GM20431 (cell line): Measurements from ENCODE around the gene ABHD14A.

Experiments used
- in situ Hi-C: fragments of 300-500 bp; cut with MseI, MboI; formaldehyde crosslinking; loops from one replicate; pipeline ENCODE4 v1.15.0; 2020; ENCODE audit warnings: low sequenced_read_pairs; ENCODE audit not compliant: unreplicated experiment

The ABHD14A gene

DNA sequence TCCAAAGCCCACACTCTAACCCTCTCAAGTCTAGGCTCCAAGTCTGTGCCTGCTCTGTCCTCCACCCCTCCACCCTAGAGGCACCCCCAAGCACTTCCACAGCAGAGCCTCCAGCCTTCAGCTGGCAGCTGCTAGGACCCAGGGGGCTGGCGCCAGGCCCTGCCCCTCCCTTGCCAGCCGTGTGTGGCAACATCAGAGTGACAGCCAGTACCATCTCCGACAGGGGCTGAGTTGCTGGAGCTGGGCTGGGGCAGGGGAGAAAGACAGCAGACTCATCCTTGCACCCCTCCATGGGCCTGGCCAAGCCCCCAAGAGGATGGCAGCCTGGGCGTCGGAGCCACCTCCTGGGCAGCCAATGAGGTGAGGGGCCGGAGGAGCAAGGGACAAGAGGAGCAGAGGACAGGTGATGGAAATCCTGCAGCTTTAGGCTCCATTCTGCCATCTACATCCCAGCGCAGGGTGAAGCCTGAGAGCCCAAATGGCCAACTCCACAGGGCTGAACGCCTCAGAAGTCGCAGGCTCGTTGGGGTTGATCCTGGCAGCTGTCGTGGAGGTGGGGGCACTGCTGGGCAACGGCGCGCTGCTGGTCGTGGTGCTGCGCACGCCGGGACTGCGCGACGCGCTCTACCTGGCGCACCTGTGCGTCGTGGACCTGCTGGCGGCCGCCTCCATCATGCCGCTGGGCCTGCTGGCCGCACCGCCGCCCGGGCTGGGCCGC, 19.5 kb upstream of the ABHD14A start, which contains the start of gene GPR62:
Gene GPR62 (plus strand): TSS at position 207 of the 718 bp plus-strand sequence. CDS start 272 bp downstream, at position 479.
- in situ Hi-C loops, result no loop called here

DNA sequence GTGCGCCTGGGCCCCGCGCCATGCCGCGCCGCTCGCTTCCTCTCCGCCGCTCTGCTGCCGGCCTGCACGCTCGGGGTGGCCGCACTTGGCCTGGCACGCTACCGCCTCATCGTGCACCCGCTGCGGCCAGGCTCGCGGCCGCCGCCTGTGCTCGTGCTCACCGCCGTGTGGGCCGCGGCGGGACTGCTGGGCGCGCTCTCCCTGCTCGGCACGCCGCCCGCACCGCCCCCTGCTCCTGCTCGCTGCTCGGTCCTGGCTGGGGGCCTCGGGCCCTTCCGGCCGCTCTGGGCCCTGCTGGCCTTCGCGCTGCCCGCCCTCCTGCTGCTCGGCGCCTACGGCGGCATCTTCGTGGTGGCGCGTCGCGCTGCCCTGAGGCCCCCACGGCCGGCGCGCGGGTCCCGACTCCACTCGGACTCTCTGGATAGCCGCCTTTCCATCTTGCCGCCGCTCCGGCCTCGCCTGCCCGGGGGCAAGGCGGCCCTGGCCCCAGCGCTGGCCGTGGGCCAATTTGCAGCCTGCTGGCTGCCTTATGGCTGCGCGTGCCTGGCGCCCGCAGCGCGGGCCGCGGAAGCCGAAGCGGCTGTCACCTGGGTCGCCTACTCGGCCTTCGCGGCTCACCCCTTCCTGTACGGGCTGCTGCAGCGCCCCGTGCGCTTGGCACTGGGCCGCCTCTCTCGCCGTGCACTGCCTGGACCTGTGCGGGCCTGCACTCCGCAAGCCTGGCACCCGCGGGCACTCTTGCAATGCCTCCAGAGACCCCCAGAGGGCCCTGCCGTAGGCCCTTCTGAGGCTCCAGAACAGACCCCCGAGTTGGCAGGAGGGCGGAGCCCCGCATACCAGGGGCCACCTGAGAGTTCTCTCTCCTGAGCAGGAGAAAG, 18.7 kb upstream of the ABHD14A start:
- in situ Hi-C loops, result no loop called here

DNA sequence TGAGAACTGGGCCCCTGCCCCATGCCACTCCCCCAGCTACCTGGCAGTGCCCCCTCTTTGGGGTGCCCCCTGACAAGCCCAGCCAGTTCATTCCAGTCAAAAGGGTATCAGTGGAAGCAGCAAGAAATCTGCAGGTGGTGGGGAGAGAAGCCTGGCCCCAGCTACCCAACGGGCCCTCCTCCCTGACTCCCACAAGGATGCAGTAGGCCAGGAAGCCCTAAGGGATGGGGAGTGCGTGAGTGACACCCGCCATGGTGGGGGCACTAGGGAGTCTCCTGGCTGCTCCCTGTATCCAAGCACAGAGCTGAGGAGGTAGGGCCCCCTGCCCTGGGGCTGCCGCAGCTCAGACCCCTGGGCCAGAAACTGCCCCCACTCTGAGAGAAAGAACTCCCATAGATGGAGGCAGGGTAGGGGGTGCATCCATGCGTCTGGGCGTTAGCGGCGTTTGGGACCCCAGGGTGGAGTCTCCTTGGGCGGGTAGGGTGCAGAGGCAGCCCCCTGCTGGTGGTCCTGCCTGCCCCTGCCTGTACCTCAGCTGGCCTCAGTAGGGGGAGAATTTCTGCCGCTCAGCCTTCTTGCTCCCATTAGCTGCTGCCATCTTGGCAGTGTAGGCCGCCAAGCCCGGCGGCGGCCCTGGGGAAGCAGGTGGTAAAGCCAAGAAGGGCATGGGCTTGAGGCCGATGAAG, 17.2 kb upstream of the ABHD14A start:
- in situ Hi-C loops, result no loop called here

DNA sequence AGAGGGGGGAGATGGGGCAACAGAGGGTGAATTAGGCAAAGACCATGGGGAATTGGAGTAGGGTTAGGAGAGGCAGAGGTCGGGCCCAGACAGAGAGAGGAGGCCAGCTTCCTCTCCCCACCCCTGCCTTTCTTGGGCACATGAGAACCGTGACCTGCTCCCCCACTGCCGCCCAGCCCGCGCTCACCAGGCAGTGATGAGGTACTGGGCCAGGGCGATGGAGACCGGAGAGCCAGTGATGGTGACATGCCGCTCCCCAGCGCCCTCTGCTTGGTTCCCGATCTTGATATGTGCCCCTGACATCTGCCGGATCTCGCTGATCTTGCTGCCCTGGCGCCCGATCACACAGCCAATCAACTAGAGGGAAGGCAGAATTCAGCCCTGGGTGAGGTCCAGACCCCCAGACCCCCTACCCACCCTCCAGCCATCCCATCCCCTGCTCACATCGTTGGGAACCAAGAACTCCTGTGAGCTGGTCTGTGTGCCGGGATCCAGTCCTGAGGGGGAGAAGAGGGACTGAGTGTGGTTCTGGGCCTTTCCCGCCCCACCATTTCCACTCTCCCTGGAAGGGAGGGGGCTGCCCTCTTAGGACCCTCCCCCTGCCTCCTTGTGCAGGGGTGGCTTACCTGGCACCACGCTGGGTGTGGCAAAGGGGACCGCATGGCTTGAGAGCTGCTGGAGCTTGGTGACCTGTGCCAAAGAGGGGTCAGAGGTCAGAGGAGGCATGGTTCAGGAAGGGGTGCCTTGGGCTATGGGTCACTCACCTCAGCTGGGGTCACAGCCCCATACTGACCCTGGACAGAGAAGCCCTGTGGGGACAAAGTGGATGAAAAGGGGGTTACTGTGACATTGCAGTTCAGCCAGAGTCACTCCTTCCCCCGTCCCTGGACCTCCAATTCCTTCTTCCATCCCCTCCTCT, 16.0 kb upstream of the ABHD14A start:
- in situ Hi-C loops, result no loop called here

DNA sequence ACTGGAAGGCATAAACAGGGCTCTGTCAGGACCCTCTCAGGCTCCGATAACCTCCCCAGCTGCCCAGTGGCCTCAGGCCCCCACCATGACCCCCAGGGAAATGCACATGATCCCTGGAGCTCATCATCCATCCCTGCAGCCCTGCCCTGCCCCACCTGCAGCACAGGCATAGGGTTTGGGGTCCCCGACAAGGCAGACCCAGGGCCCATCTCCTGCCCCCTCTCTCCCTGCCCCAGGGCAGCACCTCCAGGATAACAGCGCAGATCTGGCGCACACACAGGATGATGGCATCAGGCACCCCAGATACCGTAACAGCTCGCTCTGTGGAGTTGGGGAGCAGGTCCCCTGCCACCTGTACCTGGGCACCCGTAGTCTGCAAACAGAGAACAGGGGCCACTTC, 15.2 kb upstream of the ABHD14A start:
- in situ Hi-C loops, result no loop called here

DNA sequence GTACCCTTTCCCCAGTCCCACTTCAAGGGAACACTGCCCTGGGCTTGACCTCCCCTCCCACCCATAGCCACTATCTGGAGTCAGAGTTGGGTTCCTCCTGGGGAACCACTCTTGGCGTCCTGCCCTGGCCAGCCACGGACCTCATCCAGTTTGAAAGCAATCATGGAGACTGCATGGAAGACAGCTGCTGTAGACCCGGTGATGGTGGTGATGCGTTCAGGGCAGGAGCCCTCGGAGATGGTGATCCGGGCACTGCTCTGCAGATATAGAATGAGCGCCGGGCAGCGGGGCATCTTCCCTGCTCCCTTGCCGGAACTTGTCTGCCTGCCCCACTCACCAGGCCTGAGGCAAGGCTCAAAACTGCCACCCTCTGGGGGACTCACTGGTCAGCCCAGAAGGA, 14.5 kb upstream of the ABHD14A start:
- in situ Hi-C loops, result no loop called here

DNA sequence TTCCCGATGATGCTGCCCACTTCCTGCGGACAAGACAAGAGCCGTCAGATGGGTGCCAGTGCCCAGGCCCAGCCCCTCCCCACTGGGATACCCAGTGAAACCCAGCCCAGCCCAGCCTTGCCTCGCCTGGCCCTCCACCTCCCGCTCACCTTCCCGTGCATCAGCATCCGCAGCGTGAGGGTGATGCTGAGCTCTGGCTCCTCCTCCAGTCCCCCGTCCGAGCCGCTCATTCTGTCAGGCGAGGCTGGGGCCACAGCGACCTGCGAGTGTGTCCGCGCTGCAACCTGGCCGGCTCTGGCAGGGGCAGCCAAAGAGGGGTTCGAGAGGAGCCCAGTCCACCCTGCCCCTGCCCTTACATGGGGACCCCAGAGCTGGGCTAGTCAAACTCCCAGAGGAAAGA, 13.9 kb upstream of the ABHD14A start:
- in situ Hi-C loops, result no loop called here

DNA sequence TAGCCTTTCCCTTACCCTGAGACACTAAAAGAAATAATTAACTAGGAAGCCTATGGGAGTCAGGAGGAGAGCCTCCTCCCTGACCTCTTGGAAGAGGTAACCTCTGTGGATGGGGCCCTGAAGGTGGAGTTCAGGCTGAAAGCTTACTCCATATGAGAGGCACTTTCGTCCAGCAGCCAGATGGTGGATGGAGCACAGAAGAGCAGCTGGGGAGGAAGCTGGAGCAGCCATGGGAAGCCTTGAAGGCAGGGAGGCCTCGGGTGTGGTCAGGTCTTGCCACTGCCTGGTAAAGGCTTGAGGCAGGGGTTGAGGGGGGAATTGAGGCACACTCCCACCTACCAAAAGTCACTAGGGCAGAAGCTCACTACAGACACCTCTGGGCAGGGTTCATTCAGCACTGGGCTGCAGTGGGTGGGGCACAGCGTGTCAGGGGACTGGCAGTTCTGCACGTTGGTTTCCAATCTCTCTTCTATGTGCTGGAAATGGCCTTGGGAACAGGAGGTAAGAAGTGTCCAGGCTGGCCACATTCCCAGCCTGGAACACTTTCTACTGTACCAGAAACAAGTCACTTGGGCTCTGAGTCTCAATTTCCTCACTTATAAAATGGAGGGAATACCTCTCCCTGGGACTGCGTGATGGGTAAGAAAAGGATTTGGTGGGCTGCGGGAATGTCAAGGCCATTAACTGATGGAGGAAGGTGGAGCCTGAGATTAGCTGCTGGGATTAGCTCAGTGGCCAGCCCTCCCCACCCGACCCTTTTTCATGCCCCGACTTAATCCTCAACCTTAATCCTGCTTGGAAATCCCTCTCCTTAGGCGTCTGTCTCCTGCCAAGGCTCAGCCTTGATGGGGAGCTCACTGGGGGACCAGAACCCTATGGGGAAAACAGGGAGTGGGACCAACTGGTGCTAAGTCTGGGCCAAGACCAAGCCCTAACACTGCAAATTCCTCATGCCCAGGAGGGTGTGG, 13.0 kb upstream of the ABHD14A start:
- in situ Hi-C loops, result no loop called here

DNA sequence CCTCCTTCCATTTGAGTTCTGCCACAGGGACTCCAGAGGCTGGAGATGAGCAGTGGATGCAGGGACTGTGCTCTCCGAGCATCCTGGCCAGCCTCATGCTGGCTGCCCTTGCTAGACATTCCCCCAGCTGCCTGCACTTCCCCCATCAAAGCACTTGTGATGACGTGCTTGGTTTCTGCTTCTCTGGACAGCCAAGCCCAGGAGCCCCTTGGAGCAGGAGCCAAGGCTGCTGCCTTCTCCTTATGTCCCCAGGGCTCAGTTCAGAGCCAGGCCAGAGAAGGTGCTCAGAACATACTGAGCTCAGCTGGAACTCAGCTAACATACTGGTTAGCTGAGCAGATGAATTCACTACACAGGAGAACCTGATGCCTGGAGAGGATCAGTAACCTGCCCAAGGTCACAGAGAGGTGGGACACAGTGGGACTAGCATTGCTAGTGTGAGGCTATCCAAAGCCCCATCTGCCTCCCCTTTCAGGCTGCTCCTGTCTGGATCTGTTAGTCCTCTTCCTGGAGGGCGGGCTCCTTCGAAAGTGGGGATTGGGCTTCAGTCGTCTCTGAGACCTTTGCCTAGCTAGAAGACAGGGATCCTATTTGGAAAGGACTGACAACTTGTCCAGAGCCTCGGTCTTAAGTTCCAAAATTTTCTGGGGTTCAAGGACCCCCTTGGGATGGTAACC, 11.9 kb upstream of the ABHD14A start:
- in situ Hi-C loops, result no loop called here

DNA sequence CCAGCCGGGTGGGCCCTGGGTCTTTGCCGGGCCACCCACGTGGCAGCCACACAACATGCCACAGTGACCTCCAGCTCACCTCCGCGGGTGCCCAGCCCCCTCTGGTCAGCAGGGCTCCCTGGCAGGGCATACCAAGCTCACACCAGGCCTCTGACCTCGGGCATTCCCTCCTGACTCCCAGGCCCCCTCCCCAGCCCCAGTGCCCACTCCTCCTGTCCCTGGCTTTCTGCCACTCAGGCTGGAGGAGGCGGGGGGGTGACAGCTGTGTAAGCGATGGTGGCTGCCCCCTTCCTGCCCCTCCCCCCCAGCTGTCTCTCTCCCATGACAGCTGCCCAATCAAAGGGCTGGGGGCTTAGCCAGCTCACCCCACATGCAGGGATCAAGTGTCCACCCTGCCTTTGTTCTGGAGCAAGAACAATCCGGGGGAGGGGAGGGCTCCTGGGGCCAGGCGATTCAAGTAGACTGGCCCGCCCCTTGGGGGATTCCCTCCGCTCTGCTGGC, 10.9 kb upstream of the ABHD14A start:
- in situ Hi-C loops, result no loop called here

DNA sequence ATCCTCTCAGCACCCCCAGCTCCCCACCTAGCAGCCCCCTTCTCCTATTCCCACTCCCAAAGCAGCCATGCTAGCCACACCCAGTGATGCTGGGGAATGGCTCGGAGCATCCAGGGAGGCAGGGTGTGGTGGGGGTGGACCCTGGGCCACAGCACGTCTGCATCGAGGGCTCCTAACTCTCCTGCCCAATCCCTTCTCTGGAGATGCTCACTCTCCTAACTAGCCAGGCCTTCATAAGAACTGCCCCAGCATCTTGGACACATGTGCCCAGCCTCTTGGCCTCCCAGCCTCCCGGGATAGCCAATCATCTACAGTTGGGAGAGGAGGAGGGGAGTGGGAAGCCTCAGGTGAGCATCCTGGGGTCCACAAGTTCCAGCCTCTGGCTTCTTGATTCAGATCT, 10.3 kb upstream of the ABHD14A start:
- in situ Hi-C loops, result no loop called here

DNA sequence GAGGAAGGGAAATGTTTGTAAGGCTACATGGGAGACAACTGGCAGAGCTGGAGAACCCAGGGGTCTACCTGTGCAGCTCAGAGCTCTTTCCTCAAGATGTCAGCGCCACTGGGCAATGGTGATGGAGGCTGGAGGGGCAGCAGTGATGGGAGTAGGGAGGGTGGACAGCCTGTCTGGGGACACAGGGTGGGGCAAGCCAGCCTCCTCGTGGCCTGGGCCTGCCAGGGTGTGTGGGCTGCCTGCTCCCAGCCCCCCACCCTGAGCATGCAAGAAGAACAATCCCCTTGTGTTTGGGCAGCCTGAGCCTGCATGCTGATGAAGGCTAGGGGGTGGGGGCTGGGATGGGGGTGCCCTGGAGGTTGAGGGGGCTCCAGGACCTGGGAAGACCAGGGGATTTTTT, 8.8 kb upstream of the ABHD14A start:
- in situ Hi-C loops, result no loop called here

DNA sequence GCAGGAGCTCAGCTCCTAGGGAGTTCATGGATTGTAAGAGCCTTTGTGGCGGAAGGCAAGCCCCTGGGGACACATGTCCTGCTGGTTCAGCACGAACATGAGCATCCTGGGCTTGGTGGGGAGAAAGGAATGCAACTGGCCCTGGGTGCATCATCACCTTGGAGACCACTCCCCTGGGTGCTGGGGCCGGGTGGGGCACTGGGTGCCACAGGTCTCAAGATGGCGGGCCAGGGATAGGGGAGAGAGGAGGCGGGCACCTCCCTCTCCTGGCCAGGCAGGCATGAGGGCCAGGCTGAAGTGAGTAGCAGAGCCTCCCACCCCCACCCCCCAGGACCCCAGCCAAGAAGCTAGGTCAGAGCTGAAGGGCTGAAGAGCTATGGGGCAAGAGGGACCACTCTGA, 8.4 kb upstream of the ABHD14A start:
- in situ Hi-C loops, result no loop called here

DNA sequence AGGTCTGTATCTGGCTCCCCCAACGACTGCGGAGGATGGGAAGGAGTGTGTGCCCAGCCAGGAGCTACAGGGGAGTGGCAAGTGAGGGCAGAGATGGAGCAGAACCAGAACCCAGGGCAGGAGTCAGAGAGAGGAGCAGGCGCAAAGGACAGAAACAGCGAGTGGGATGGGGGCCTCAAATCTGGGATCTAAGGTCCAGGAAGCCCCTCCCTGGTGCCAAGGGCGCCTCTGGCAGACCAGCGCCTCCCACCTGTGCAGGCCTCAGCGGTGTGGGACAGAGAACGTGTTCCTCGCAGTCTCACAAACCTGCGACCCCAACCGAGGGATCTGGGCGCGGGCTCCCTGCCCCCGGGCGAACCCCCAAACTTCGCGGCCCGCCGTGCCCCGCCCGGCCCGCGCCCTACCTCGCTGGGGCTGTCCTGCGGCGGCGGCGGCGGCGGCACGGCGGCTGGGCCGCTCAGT, 7.9 kb upstream of the ABHD14A start:
- in situ Hi-C loops, result no loop called here

DNA sequence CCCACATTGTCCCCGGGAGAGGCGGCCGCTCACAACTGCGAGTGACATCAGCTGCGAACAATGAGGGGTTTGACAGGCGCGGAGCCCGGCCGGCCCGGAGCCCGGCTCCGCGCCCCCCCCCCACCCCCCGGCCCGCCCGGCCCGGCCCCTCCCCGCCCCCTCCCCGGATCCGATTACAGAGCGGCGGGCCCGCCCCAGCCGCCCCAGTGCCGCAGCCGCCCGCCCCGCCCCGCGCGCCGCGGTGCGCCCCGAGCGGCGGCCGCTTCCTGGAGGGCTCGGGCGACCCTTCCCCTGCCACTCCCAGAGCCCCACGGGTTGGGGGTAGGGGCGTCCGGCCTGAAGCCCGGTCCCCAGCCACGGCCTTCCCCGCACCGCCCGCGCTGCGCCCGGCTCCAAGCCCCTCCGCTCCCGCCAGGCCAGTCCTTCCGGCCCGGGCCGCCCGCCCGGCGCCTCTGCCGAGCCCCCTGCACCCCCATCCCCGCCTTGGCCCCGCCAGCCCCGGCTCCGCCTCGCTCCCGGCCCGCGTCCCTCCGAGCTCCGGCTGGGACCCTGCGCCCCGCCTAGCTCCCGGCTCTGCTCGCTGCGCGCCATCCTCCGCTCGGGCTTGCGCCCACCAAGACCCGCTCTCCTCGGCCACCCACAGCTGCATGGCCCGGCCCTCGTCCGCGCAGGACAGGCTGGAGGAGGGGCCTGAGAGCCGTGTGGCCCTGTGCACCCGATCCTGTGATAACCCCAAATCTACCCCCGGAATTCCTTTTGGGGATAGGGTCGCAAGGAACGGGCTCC, 7.3 kb upstream of the ABHD14A start, which contains the start of gene PCBP4:
Gene PCBP4 (minus strand): TSS at position 71 of the 786 bp plus-strand sequence. CDS start 6,214 bp downstream, outside the sequence.
- in situ Hi-C loops, result no loop called here

DNA sequence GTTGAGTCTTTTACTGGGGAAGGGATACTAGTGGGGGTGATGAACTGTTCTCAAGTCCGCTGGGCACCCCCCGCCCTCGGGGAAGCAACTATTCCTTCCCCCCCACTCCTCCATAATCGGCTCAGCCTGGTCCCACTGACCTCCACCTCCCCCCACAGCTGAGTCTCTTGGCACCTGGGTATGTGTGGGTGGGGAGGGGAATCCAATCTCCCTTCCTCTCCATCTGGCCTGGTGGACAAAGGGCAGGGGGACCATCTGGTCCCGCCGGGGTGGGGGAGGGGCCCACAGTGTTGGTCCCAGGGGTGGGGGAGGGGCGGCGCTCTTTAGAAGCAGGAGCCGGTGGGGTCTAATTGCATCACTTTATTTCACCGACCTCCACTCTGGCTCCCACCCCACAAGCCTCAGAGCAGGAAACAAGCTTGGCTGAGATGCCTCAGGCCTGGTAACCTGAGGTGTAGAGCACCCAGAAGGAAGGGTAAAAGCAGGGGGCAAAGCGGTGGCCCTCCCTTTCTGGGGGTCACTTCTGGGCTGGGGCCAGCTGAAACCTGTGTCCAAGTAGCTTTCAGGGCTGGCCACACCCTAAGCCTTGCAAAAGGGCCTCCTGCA, 6.6 kb upstream of the ABHD14A start:
- in situ Hi-C loops, result no loop called here
